A172 (cell line): ENCODE results near the gene KIF16B. TPM values are rescaled to one million over a fixed set of nuclear protein-coding genes. Genes with fewer than 3 reads are reported as not detected.
A peak's percentile ranks its signal among the peaks of the same experiment; 100 is the strongest.
"Not testable (repeated sequence)": the region's sequence is repeated elsewhere in the genome, so short reads cannot be mapped to it uniquely, and the experiment has no call there.

Experiments
- DNase-seq: peaks from one replicate; pipeline ENCODE4 v3.0.0-alpha.2; 2015; ENCODE audit warnings: low spot score
- total RNA-seq: library from RNA; depleted of rRNA; stranded (reverse); fragments of >200 nt; shearing (Covaris generic); gene quantifications from 2 replicates; pipeline ENCODE4 v1.2.3, GENCODE V29; 2014; rRNA removed

Gene KIF16B
- total RNA-seq, 1 experiment from 2014 or later = 11.2 TPM

GRCh38 chr20:16257813-16258430, 315.3 kb downstream of the KIF16B start:
- no peak for DNase-seq

- DNase-seq = no peak
Measured at GRCh38 chr20:16257021-16257420, 316.2 kb downstream of the KIF16B start.

- DNase-seq = no peak
Measured at GRCh38 chr20:16246870-16247269, 326.4 kb downstream of the KIF16B start.

- no peak for DNase-seq
Measured at GRCh38 chr20:16246291-16246690, 327.0 kb downstream of the KIF16B start.

- no peak for DNase-seq
Measured at GRCh38 chr20:16245879-16246278, 327.4 kb downstream of the KIF16B start.

- DNase-seq = no peak
Measured at GRCh38 chr20:16244892-16245291, 328.4 kb downstream of the KIF16B start.

GRCh38 chr20:16243470-16243869, 329.8 kb downstream of the KIF16B start:
- DNase-seq = no peak

GRCh38 chr20:16241911-16242310, 331.3 kb downstream of the KIF16B start:
- DNase-seq = no peak

GRCh38 chr20:16240355-16240754, 332.9 kb downstream of the KIF16B start:
- DNase-seq = no peak

GRCh38 chr20:16236589-16237241, 336.5 kb downstream of the KIF16B start:
- DNase-seq = no peak

- DNase-seq = no peak
Measured at GRCh38 chr20:16230402-16230801, 342.8 kb downstream of the KIF16B start.

- no peak for DNase-seq
Measured at GRCh38 chr20:16229813-16230212, 343.4 kb downstream of the KIF16B start.

- DNase-seq = no peak
Measured at GRCh38 chr20:16228722-16229121, 344.5 kb downstream of the KIF16B start.

GRCh38 chr20:16226961-16227360, 346.3 kb downstream of the KIF16B start:
- DNase-seq = not testable (repeated sequence)

GRCh38 chr20:16224836-16225235, 348.4 kb downstream of the KIF16B start:
- no peak for DNase-seq

GRCh38 chr20:16222859-16223411, 350.3 kb downstream of the KIF16B start:
- DNase-seq = peak; percentile 36

Other genes with a start within 250 kb of the KIF16B start
- gene SNRPB2, start 156.6 kb upstream of the KIF16B start, total RNA-seq = 120 and 134 TPM in 2 replicates
- not detected in 2 replicates for gene OTOR, start 174.9 kb upstream of the KIF16B start, total RNA-seq